BE2C (cell line): ENCODE results near the gene ZNF253.
"Not testable (repeated sequence)": the region's sequence is repeated elsewhere in the genome, so short reads cannot be mapped to it uniquely, and the experiment has no call there.

Experiments used
- DNase-seq: peaks from one replicate; pipeline ENCODE4 v3.0.0-alpha.2; 2020
- H3K27me3 ChIP-seq: fragments of 250-450 bp; sonication (Bioruptor Pico); 2 replicates; pipeline ENCODE4 v1.5.1; 2020; ENCODE audit warnings: mild to moderate bottlenecking
- H3K36me3 ChIP-seq: fragments of 250-450 bp; sonication (Bioruptor Pico); 2 replicates; pipeline ENCODE4 v1.5.1; 2020; ENCODE audit warnings: mild to moderate bottlenecking
- H3K4me1 ChIP-seq: fragments of 250-450 bp; sonication (Bioruptor Pico); 2 replicates; pipeline ENCODE4 v1.5.1; 2020
- H3K4me3 ChIP-seq: 2 replicates; pipeline ENCODE4 v1.5.1; 2011; ENCODE audit warnings: low read depth, low read length
- H3K9me3 ChIP-seq: fragments of 250-450 bp; sonication (Bioruptor Pico); 2 replicates; pipeline ENCODE4 v1.5.1; 2020
- TF ChIP-seq, protein P1 (sequence below): IDR thresholded peaks from 2 replicates; pipeline ENCODE4 v1.5.1; 2012; ENCODE audit warnings: mild to moderate bottlenecking, low read depth, low read length

Gene ZNF253

DNA sequence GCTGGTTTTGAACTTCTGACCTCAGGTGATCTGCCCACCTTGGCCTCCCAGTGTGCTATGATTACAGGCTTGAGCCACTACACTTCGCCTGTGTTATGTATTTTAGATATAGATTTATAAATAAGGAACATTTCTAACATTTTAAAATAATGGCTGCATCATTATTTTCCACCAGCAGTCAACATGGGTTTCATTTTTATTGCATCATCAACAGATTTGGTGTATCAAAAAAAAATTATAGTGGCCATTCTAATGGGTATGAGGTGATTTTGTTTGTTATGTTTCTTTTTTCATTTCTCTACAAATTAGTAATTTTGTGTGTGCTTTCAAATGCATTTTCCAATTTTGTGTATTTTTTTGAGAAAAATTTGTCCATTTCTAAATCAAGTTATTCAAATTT lies 18.9 kb downstream of the ZNF253 start:
- H3K27me3 ChIP-seq, result no peaks in the 10 kb centered on the region
- DNase-seq, result no peak
- H3K36me3 ChIP-seq, result peaks cover 42% of the 10 kb centered on the region
- no peak overlapping the region for H3K4me3 ChIP-seq
- no peaks in the 10 kb centered on the region for H3K9me3 ChIP-seq
- no peaks in the 10 kb centered on the region for H3K4me1 ChIP-seq
- TF ChIP-seq, protein P1, sequence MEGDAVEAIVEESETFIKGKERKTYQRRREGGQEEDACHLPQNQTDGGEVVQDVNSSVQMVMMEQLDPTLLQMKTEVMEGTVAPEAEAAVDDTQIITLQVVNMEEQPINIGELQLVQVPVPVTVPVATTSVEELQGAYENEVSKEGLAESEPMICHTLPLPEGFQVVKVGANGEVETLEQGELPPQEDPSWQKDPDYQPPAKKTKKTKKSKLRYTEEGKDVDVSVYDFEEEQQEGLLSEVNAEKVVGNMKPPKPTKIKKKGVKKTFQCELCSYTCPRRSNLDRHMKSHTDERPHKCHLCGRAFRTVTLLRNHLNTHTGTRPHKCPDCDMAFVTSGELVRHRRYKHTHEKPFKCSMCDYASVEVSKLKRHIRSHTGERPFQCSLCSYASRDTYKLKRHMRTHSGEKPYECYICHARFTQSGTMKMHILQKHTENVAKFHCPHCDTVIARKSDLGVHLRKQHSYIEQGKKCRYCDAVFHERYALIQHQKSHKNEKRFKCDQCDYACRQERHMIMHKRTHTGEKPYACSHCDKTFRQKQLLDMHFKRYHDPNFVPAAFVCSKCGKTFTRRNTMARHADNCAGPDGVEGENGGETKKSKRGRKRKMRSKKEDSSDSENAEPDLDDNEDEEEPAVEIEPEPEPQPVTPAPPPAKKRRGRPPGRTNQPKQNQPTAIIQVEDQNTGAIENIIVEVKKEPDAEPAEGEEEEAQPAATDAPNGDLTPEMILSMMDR, result no peak

DNA sequence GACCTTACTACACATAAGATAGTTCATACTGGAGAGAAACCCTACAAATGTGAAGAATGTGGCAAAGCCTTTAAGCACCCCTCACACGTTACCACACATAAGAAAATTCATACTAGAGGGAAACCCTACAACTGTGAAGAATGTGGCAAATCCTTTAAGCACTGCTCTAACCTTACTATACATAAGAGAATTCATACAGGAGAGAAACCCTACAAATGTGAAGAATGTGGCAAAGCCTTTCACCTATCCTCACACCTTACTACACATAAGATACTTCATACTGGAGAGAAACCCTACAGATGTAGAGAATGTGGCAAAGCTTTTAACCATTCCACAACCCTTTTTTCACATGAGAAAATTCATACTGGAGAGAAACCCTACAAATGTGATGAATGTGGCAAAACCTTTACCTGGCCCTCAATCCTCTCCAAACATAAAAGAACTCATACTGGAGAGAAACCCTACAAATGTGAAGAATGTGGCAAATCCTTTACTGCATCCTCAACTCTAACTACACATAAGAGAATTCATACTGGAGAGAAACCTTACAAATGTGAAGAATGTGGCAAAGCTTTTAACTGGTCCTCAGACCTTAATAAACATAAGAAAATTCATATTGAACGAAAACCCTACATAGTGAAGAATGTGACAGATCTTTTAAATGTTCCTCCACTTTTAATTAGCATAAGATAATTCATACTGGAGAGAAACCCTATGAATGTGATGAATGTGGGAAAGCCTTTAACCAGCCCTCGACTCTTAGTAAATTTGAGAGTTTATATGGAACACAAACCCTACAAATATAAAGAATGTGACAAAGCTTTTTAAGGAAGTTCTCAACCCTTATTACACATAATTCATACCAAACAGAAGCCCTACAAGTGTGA lies 26.6 kb downstream of the ZNF253 start:
- H3K9me3 ChIP-seq, H3K4me3 ChIP-seq, DNase-seq, H3K27me3 ChIP-seq, H3K4me1 ChIP-seq: not testable (repeated sequence)
- peaks cover 35% of the 10 kb centered on the region for H3K36me3 ChIP-seq

DNA sequence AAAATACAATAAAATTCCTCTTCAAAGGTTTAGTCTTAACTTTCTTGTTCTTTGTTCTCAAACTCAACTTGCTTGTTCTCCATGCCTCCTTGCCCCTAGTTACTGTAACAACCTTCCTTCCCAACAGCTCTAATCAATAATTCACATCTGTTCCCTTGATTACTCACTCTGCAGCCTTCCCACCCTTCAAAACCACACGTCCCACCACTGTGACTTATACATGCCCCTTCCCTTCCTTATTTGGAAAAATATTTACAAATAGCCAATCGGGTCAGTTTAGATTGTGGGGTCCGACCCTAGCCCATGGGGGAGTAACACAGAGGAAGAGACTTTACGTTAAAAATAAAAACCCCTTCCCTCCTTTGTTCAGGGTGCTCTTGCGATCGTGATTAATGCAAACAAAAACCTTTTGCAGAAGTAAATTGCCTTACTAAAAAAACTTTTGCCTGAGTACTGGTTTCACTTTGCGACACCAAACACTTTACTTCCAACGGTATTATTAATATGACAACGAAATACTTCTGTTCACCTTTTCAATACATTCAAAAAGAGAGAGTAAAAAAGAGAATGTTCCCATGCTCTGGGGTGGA lies 34.6 kb downstream of the ZNF253 start:
- H3K4me1 ChIP-seq, result no peaks in the 10 kb centered on the region
- DNase-seq, result no peak
- H3K9me3 ChIP-seq, result no peaks in the 10 kb centered on the region; the same call in 1 of the 2 replicates
- H3K27me3 ChIP-seq, result no peaks in the 10 kb centered on the region
- H3K4me3 ChIP-seq, result peak overlapping the region; percentile 91
- TF ChIP-seq, protein P1, result no peak
- H3K36me3 ChIP-seq, result peaks cover 3% of the 10 kb centered on the region; the same call in 1 of the 2 replicates

DNA sequence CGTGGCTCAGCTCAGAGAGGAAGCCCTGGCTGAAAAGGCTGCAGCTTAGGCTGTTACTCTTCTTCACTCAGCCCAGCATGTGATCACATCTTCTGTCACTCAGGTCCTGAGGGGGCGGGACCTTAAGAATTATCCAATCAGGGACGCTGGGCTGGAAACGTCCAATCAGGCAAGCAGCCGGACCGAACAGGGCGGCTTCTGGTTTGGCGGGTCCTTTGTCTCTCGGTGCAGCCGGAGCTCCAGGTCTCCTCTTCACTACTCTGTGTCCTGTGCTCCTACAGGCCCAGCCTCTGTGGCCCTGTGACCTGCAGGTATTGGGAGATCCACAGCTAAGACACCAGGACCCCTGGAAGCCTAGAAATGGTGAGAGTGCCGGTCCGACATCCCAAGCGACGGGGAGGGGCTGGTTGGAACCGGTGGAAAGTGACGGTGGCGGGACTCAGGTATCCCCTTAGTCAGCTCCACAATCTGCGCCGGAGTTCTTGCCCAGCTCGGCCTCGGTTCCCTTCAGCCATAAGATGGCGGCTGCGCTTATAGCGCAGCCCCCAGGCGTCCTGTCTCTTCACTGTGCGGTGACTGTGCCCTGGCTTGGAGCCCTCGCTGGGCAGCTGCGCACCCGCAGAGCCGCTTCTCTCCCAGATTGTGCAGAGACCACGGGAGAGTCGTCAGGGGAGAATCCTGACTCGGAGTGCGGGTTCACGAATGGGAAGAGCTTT lies 35.2 kb downstream of the ZNF253 start, which contains the start of gene ZNF93:
ZNF93 (plus strand) TSS at position 218 of the 716 bp plus-strand sequence; CDS start at position 361, 143 bp downstream.
- peak; percentile 95 for DNase-seq
- Histone ChIP-seq H3K4me1 (no peaks in the 10 kb centered on the region), H3K4me3 (peak within 1 kb of the TSS; percentile 91), H3K9me3 (no peaks in the 10 kb centered on the region; the same call in 1 of the 2 replicates), H3K36me3 (peaks cover 3% of the 10 kb centered on the region; the same call in 1 of the 2 replicates), H3K27me3 (no peaks in the 10 kb centered on the region)
- TF ChIP-seq, protein P1, result no peak

DNA sequence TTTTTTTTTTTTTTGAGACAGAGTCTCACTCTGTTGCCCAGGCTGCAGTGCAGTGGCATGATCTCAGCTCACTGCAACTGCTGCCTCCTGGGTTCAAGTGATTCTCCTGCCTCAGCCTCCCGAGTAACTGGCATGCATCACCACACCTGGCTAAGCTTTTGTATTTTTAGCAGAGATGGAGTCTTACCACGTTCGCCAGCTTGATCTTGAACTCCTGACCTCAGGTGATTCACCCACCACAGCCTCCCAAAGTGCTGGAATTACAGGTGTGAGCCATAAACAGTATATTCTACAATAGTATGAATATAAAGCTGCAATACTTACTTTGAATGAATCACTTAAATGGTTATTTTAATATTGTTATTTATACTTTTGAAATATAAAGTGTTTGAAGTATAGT lies 41.9 kb downstream of the ZNF253 start:
- not testable (repeated sequence) for H3K27me3 ChIP-seq, H3K4me1 ChIP-seq, H3K36me3 ChIP-seq, H3K4me3 ChIP-seq, DNase-seq, H3K9me3 ChIP-seq

DNA sequence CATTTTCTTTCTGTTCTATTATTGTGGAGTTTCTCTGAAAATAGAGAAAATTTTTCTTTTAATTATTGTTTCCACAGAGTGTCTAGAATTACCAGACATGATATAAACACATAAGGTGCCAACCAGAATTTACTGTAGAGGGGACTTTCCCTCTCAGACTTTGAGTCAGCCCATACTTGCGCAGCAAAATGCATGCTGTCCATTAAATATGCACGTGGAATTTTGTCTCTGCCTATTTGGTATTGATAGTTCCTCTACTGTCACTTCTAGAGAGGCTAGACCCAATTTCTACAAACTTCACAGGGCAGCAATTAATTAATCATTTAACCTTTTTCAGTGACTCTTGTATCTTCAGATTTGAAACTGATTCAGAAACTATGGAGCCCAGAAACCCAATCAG lies 44.0 kb downstream of the ZNF253 start:
- Histone ChIP-seq H3K9me3 (no peaks in the 10 kb centered on the region; the same call in 1 of the 2 replicates), H3K36me3 (peaks cover 3% of the 10 kb centered on the region; the same call in 1 of the 2 replicates), H3K4me1 (no peaks in the 10 kb centered on the region), H3K27me3 (no peaks in the 10 kb centered on the region), H3K4me3 (no peak overlapping the region)
- TF ChIP-seq, protein P1, result no peak
- no peak for DNase-seq
